Endodermal cell (in vitro differentiated cells): ENCODE data around the gene RAPGEF2. TPM values are rescaled to one million over a fixed set of nuclear protein-coding genes. Genes with fewer than 3 reads are reported as not detected.
A peak's percentile ranks its signal among the peaks of the same experiment; 100 is the strongest.

ENCODE experiments used
- DNase-seq: peaks from one replicate; pipeline ENCODE4 v3.0.0-alpha.2; 2017
- H3K27ac ChIP-seq: 2 replicates; pipeline ENCODE4 v1.5.1; 2013; ENCODE audit warnings: mild to moderate bottlenecking, low read depth, low read length, moderate library complexity
- H3K27me3 ChIP-seq: 2 replicates; pipeline ENCODE4 v1.6.1; 2013; ENCODE audit warnings: mild to moderate bottlenecking, low read length, moderate library complexity; ENCODE audit not compliant: insufficient read depth, control insufficient read depth, poor library complexity, severe bottlenecking
- H3K36me3 ChIP-seq: 2 replicates; pipeline ENCODE4 v1.7.0; 2013; ENCODE audit warnings: mild to moderate bottlenecking, low read length, moderate library complexity; ENCODE audit not compliant: control insufficient read depth, insufficient read depth
- H3K4me1 ChIP-seq: one replicate; pipeline ENCODE4 v1.7.0; 2013; ENCODE audit warnings: low read length; ENCODE audit not compliant: control insufficient read depth, insufficient read depth
- H3K4me3 ChIP-seq: 2 replicates; pipeline ENCODE4 v1.5.1; 2013; ENCODE audit warnings: mild to moderate bottlenecking, low read length, moderate library complexity
- H3K9ac ChIP-seq: 2 replicates; pipeline ENCODE4 v1.6.1; 2013; ENCODE audit warnings: mild to moderate bottlenecking, low read length, moderate library complexity; ENCODE audit not compliant: poor library complexity, severe bottlenecking; ENCODE audit errors: extremely low read depth
- H3K9me3 ChIP-seq: 2 replicates; pipeline ENCODE4 v1.6.1; 2013; ENCODE audit warnings: mild to moderate bottlenecking, low read length, moderate library complexity; ENCODE audit not compliant: control insufficient read depth
- H3K27ac Mint-ChIP-seq: 2 replicates; pipeline ENCODE4 v1.8.0; 2020; ENCODE audit warnings: mixed read lengths
- H3K27me3 Mint-ChIP-seq: 2 replicates; pipeline ENCODE4 v1.8.0; 2021; ENCODE audit warnings: mild to moderate bottlenecking, mixed read lengths; ENCODE audit not compliant: insufficient read depth
- H3K36me3 Mint-ChIP-seq: 2 replicates; pipeline ENCODE4 v1.8.0; 2020; ENCODE audit warnings: low read depth, mixed read lengths
- H3K4me1 Mint-ChIP-seq: 2 replicates; pipeline ENCODE4 v1.8.0; 2020; ENCODE audit warnings: mixed read lengths
- H3K4me3 Mint-ChIP-seq: 2 replicates; pipeline ENCODE4 v1.8.0; 2020; ENCODE audit warnings: mild to moderate bottlenecking, moderate library complexity, mixed read lengths
- H3K9me3 Mint-ChIP-seq: 2 replicates; pipeline ENCODE4 v1.8.0; 2020; ENCODE audit warnings: mild to moderate bottlenecking, mixed read lengths
- CTCF ChIP-seq: fragments of 200-600 bp; sonication (generic); conservative IDR thresholded peaks from 2 replicates; pipeline ENCODE4 v1.5.0; 2021; ENCODE audit warnings: antibody characterized with exemption, mild to moderate bottlenecking
- WGBS, 2 experiments: methylation state at CpG; one replicate each; pipeline versions ENCODE4 v1.1.5 to v1.1.7; 2013; ENCODE audit warnings: missing lambda C conversion rate in 2 of 2, mixed read lengths in 1 of 2; ENCODE audit not compliant: insufficient coverage in 1 of 2, insufficient read length in 1 of 2; 5-methylcytosine and 5-hydroxymethylcytosine counted together
- total RNA-seq, 2 donors: library from RNA; stranded (reverse); fragmentation: NEBNext Ultra II Directional in 1 of 2; extraction: Animal tissue kit (Norgen Biotek cat#: 25700) in 1 of 2; gene quantifications; 2 replicates in 1 of 2; 3 replicates in 1 of 2; pipeline ENCODE4 v1.2.1, GENCODE V29; 2021

RAPGEF2 gene
- total RNA-seq, 2 donors from 2014 or later: 63.4 to 78.2 TPM

- no peak overlapping the region for H3K4me3 Mint-ChIP-seq
- H3K27ac ChIP-seq: no peak overlapping the region
- WGBS, 2 experiments: 0 to 15% methylated on average over 1 of the region's 1 CpG
- H3K36me3 Mint-ChIP-seq: no peaks in the 10 kb centered on the region
- H3K27ac Mint-ChIP-seq: no peak overlapping the region
- peaks cover 11% of the 10 kb centered on the region for H3K27me3 Mint-ChIP-seq
- H3K36me3 ChIP-seq: no peaks in the 10 kb centered on the region
- peak; percentile 49 for DNase-seq
- H3K4me1 Mint-ChIP-seq: peaks cover 26% of the 10 kb centered on the region
- no peaks in the 10 kb centered on the region for H3K9me3 Mint-ChIP-seq
- H3K27me3 ChIP-seq: peaks cover 8% of the 10 kb centered on the region
- no peak overlapping the region for H3K9ac ChIP-seq
- H3K4me3 ChIP-seq: no peak overlapping the region
- H3K9me3 ChIP-seq: no peaks in the 10 kb centered on the region
- H3K4me1 ChIP-seq: peaks cover 13% of the 10 kb centered on the region
- no peak for TF ChIP-seq CTCF
Observed at GRCh38 chr4:159097785-159098184, 5.1 kb upstream of the RAPGEF2 start.

GRCh38 chr4:159098482-159099127 is 4.3 kb upstream of the RAPGEF2 start:
- Histone ChIP-seq H3K27ac (no peak overlapping the region), H3K9me3 (no peaks in the 10 kb centered on the region), H3K4me3 (no peak overlapping the region), H3K9ac (no peak overlapping the region), H3K36me3 (no peaks in the 10 kb centered on the region), H3K27me3 (peaks cover 8% of the 10 kb centered on the region), H3K4me1 (peaks cover 13% of the 10 kb centered on the region)
- Mint-ChIP-seq H3K9me3 (no peaks in the 10 kb centered on the region), H3K27me3 (peaks cover 11% of the 10 kb centered on the region), H3K36me3 (no peaks in the 10 kb centered on the region), H3K4me3 (no peak overlapping the region), H3K27ac (no peak overlapping the region), H3K4me1 (peaks cover 26% of the 10 kb centered on the region)
- no peak for TF ChIP-seq CTCF
- no peak for DNase-seq

GRCh38 chr4:159101988-159102621 is 774 bp upstream of the RAPGEF2 start:
- peaks cover 11% of the 10 kb centered on the region for H3K27me3 Mint-ChIP-seq
- peak; percentile 65 for DNase-seq
- no peaks in the 10 kb centered on the region for H3K9me3 Mint-ChIP-seq
- TF ChIP-seq CTCF: no peak
- peak overlapping the region; percentile 80 for H3K27ac Mint-ChIP-seq
- Histone ChIP-seq H3K4me1 (peaks cover 13% of the 10 kb centered on the region), H3K27ac (no peak overlapping the region), H3K36me3 (no peaks in the 10 kb centered on the region), H3K9ac (no peak overlapping the region), H3K27me3 (peaks cover 8% of the 10 kb centered on the region), H3K4me3 (peak overlapping the region; percentile 80), H3K9me3 (no peaks in the 10 kb centered on the region)
- 33 to 37% methylated on average over 3 to 13 of the region's 14 CpGs for whole genome bisulfite sequencing, 2 experiments
- no peaks in the 10 kb centered on the region for H3K36me3 Mint-ChIP-seq
- peaks cover 43% of the 10 kb centered on the region for H3K4me1 Mint-ChIP-seq
- H3K4me3 Mint-ChIP-seq: peak overlapping the region; percentile 94
